Measurements from ENCODE around the gene AOC3. TPM values are rescaled to one million over a fixed set of nuclear protein-coding genes. Genes with fewer than 3 reads are reported as not detected.

AOC3 gene
- total and polyA plus RNA-seq, 2 of the 13 experiments (the other 11 are each of a cell fraction or from before 2014, with no cell fraction given): 8.7 to 51.7 TPM

GRCh38 chr17:42894283-42895184 lies 43.5 kb downstream of the AOC3 start (continued):
- TF ChIP-seq HMGXB4 (CRISPR knock-in tag; IDR thresholded peaks at IDR 0.05; ENCODE audit: borderline replicate concordance in 1 of 2, low read depth in 1 of 2) (peak; percentile 50 to 52; a peak in 3 of 4 replicates), CHD4 (IDR thresholded peaks at IDR 0.05; ENCODE audit: borderline replicate concordance, low read length) (peak; percentile 15; the same call in 1 of the 2 replicates), ZNF335 (CRISPR knock-in tag; IDR thresholded peaks at IDR 0.05) (0 out of 2 replicates have a peak, but pooled peaks have one; percentile 42), ZNF576 (CRISPR knock-in tag; IDR thresholded peaks at IDR 0.05) (no peak), ZBED4 (CRISPR knock-in tag; IDR thresholded peaks at IDR 0.05; ENCODE audit: borderline replicate concordance) (peak; percentile 89; the same call in 1 of the 2 replicates), AGO2 (optimal IDR thresholded peaks at IDR 0.05; ENCODE audit: low read depth, low read length) (no peak), ZNF33B (CRISPR knock-in tag; IDR thresholded peaks at IDR 0.05) (no peak), TAF15 (IDR thresholded peaks at IDR 0.05; ENCODE audit: low read depth, low read length, poor library complexity, severe bottlenecking) (no peak), ZFP1 (CRISPR knock-in tag; IDR thresholded peaks at IDR 0.05) (peak; percentile 86), ELK4 (CRISPR knock-in tag; IDR thresholded peaks at IDR 0.05; ENCODE audit: borderline replicate concordance) (no peak), ZFP90 (CRISPR knock-in tag; IDR thresholded peaks at IDR 0.05; ENCODE audit: borderline replicate concordance) (no peak), TBX3 (IDR thresholded peaks at IDR 0.05; ENCODE audit: borderline replicate concordance) (no peak), ZMYM2 (CRISPR knock-in tag; IDR thresholded peaks at IDR 0.05) (peak; percentile 72; the same call in 1 of the 2 replicates), TBL1XR1 (IDR thresholded peaks at IDR 0.05; ENCODE audit: borderline replicate concordance, low read length, partially characterized antibody) (no peak), DMAP1 (CRISPR knock-in tag; IDR thresholded peaks at IDR 0.05) (peak; percentile 74), ZMAT5 (CRISPR knock-in tag; IDR thresholded peaks at IDR 0.05; ENCODE audit: borderline replicate concordance, low read depth) (no peak), KLF13 (CRISPR knock-in tag; IDR thresholded peaks at IDR 0.05) (no peak), ZNF296 (CRISPR knock-in tag; conservative IDR thresholded peaks at IDR 0.05) (no peak), SMAD1 (CRISPR knock-in tag; IDR thresholded peaks at IDR 0.05; ENCODE audit: borderline replicate concordance, low read depth) (no peak), FOXA3 (CRISPR knock-in tag; IDR thresholded peaks at IDR 0.05) (peak; percentile 90), ZNF282 (IDR thresholded peaks at IDR 0.05; ENCODE audit: partially characterized antibody) (no peak)

All from HepG2 (cell line).